ENCODE data around the gene HDAC9. TPM values are rescaled to one million over a fixed set of nuclear protein-coding genes. Genes with fewer than 3 reads are reported as not detected.

Gene HDAC9
- total RNA-seq, 3 donors from 2014 or later (not counting 1 experiment from before 2014, with no cell fraction given), result 19.1 to 41.1 (median 24.1) TPM

DNA sequence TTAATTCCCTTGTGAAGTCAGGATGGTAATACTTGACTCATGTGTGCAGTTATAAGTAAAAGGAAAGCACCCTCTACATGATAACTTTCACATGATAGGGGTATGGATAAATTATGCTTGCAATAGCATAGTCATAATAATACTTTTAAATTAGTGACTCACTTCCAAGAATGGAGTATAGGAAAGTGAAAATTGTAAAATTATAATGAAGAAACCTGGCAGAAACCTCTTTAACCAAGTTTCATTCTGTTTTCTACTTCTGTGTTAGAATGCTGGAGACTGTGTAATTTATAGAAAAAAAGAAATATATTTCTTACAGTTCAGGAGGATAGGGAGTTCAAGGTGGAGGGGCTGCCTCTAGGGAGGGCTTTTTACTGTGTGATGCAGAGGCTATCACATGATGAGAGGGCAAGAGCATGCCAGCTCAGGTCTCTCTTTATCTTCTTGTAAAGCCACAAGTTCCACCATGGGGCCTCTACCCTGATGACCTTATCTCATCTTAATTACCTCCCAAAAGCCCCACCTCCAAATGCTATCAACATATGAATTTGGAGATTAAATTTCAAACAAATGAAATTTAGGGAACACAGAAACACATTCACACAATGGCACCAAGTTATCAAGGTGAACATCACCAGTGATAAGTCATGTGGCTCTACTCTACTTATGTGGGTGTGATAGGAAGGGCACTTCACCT is 43.2 kb downstream of the HDAC9 start:
- H3K4me1 ChIP-seq (ENCODE audit: control insufficient read depth, insufficient read depth, low read length), result no peaks in the 10 kb centered on the region
- peaks cover 0 to 9% of the 10 kb centered on the region in 2 donors for H3K4me1 Mint-ChIP-seq
- H3K4me3 Mint-ChIP-seq, result no peak overlapping the region
- no peaks in the 10 kb centered on the region for H3K36me3 Mint-ChIP-seq
- DNase-seq, result no peak
- no peaks in the 10 kb centered on the region for H3K27me3 ChIP-seq (ENCODE audit: control insufficient read depth, insufficient read depth, low read length)
- H3K9me3 ChIP-seq (ENCODE audit: control insufficient read depth, insufficient read depth, low read length), result no peaks in the 10 kb centered on the region
- ATAC-seq, result no peak
- TF ChIP-seq CTCF (IDR thresholded peaks at IDR 0.05), result no peak
- H3K9me3 Mint-ChIP-seq, result no peaks in the 10 kb centered on the region
- no peak overlapping the region for H3K27ac Mint-ChIP-seq
- intact Hi-C loops (cut with micrococcal nuclease), result no loop called here
- H3K4me3 ChIP-seq (ENCODE audit: low read length), result no peak overlapping the region
- no peaks in the 10 kb centered on the region for H3K36me3 ChIP-seq (ENCODE audit: control insufficient read depth, insufficient read depth, low read length)
- H3K27me3 Mint-ChIP-seq (ENCODE audit: low read depth in 2 of 2), result no peaks in the 10 kb centered on the region
- no peak overlapping the region for H3K27ac ChIP-seq (ENCODE audit: low read length)

- Mint-ChIP-seq H3K9me3 (no peaks in the 10 kb centered on the region), H3K4me3 (no peak overlapping the region), H3K36me3 (no peaks in the 10 kb centered on the region), H3K4me1 (peaks cover 0 to 9% of the 10 kb centered on the region in 2 donors), H3K27me3 (ENCODE audit: low read depth in 2 of 2) (no peaks in the 10 kb centered on the region), H3K27ac (no peak overlapping the region)
- Histone ChIP-seq H3K4me3 (ENCODE audit: low read length) (no peak overlapping the region), H3K27ac (ENCODE audit: low read length) (no peak overlapping the region), H3K36me3 (ENCODE audit: control insufficient read depth, insufficient read depth, low read length) (no peaks in the 10 kb centered on the region), H3K27me3 (ENCODE audit: control insufficient read depth, insufficient read depth, low read length) (no peaks in the 10 kb centered on the region), H3K4me1 (ENCODE audit: control insufficient read depth, insufficient read depth, low read length) (no peaks in the 10 kb centered on the region), H3K9me3 (ENCODE audit: control insufficient read depth, insufficient read depth, low read length) (no peaks in the 10 kb centered on the region)
- ATAC-seq (no peak), DNase-seq (no peak)
- intact Hi-C loops (cut with micrococcal nuclease), result no loop called here
- no CpG with 5 or more reads among the region's 1 CpG for WGBS (ENCODE audit: insufficient coverage)
- TF ChIP-seq CTCF (IDR thresholded peaks at IDR 0.05), result no peak
Measured at GRCh38 chr7:18540396-18540795, 44.8 kb downstream of the HDAC9 start.

DNA sequence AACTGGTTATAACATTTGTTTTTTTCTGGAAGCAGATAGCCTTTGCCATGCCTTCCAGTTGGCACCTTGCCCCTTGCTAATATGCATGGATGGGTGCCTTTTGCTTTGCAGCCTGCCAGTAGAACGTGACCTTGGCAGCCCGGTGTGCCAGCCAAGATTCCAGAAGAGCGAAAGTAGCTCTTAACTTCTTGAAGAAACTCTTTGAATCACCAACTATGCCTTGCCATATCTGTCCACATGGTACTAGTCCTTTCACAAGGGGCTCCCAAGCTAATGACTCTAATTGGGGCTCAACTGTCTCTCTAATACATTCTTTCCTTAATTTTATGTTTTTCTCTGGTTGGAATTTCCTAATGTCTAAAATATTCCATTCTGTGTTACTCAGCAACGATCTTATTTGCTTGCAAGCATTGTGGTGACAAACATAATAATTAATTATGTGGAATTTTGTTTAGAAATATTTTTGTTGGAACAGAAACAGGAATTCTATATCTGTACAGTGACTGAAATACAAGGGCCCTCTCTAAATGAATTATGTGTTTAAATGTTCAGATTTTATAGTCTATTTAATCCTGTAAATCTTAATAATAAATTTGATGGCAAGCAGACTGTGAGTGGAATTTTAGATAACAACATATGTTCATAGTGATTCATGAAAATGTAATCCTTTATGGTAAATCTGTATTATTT is 45.8 kb downstream of the HDAC9 start:
- no peaks in the 10 kb centered on the region for H3K27me3 Mint-ChIP-seq (ENCODE audit: low read depth in 2 of 2)
- peaks cover 0 to 9% of the 10 kb centered on the region in 2 donors for H3K4me1 Mint-ChIP-seq
- Histone ChIP-seq H3K4me1 (ENCODE audit: control insufficient read depth, insufficient read depth, low read length) (no peaks in the 10 kb centered on the region), H3K27me3 (ENCODE audit: control insufficient read depth, insufficient read depth, low read length) (no peaks in the 10 kb centered on the region), H3K36me3 (ENCODE audit: control insufficient read depth, insufficient read depth, low read length) (no peaks in the 10 kb centered on the region), H3K9me3 (ENCODE audit: control insufficient read depth, insufficient read depth, low read length) (no peaks in the 10 kb centered on the region), H3K27ac (ENCODE audit: low read length) (no peak overlapping the region), H3K4me3 (ENCODE audit: low read length) (no peak overlapping the region)
- H3K27ac Mint-ChIP-seq, result no peak overlapping the region
- intact Hi-C loops (cut with micrococcal nuclease), result no loop called here
- no peaks in the 10 kb centered on the region for H3K36me3 Mint-ChIP-seq
- ATAC-seq, result no peak
- 94% methylated on average over 4 of the region's 4 CpGs for WGBS (ENCODE audit: insufficient coverage)
- no peak overlapping the region for H3K4me3 Mint-ChIP-seq
- no peaks in the 10 kb centered on the region for H3K9me3 Mint-ChIP-seq
- no peak for TF ChIP-seq CTCF (IDR thresholded peaks at IDR 0.05)
- no peak for DNase-seq

Data from natural killer cell (primary cell).